Stimulated activated CD4-positive, alpha-beta T cell treated with anti-CD3 and anti-CD28 coated beads, Interleukin-2, amount 100 ng/mL, for 48 hours (primary cell): ENCODE results near the gene FAM118B.
"Not testable (repeated sequence)": the region's sequence is repeated elsewhere in the genome, so short reads cannot be mapped to it uniquely, and the experiment has no call there.

Experiments
- DNase-seq, 2 donors: peaks; one replicate each; pipeline ENCODE4 v3.0.0-alpha.2; 2020

FAM118B gene

DNA sequence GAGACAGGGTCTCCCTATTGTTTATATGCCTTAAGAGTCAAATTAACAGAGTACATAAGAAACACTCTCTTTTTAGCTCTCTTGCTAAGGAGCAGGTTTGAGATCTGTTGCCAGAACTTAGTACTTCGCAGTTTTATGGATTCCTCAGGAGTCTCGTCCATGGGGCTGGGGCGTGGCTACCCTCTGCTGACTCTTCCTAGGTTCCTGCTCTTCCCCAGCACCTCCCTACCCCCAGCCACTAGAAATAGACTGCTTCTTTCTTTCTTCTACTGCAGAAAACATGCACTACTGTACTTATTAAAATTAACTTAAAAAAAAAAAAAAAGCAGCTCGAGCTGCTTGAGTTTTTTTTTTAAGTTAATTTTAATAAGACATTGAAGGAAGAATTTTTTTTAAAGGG is 8.0 kb downstream of the FAM118B start:
- no peak for DNase-seq

GRCh38 chr11:126224647-126225294 is 13.2 kb downstream of the FAM118B start:
- no peak for DNase-seq

DNA sequence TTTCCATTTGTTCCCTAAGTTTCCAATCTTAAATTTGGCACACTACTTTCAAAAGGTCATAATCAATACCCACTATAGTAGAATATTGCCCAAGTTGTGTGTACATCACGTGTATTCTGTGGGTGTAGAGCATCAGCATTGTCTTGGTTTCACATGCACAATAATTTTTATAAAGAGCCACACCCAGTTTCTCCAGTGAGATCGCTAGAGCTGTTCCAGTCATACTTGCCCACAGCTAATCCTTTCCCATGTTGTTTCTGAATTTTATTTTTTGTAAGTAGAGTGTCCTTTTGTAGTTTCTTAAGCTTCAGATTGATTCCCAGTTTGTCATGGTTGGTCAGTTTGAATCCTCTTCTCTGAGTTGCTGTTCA is 13.7 kb downstream of the FAM118B start:
- DNase-seq, result no peak

- DNase-seq, result no peak
These were observed 14.9 kb downstream of the FAM118B start for GRCh38 chr11:126226334-126227084.

DNA sequence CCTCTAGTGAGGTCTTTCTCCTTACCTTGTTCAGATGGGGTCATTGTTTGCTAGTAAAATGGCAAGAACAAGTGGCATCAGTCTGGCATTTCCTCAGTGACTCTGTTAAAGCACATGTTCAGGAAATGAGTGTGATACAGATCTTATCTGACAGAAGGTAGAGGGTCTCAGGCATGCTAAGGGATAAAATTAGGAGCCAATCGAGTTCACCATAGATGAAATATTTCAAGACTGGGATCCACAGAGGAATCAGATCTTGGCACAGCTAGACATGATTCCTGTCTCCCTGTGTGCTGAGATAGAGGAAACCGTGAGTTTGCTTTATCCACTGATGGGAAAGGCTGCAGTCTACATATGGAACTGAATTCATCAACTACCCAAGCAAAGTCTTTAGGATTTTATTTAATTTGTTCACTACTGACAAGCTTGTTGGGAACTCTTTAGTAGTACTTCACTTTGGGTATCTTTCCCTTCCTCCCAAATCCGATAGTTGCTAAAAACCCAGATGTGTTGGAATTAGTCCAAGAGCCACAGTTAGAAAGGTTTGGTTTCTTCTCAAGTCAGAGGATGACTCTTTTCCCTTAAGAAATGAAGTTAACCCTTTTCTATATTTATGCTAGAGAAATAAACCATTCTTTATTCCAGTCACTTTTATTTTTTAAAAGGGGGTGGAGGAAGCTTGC is 18.4 kb downstream of the FAM118B start:
- DNase-seq, result no peak

GRCh38 chr11:126231725-126232459 is 20.3 kb downstream of the FAM118B start:
- DNase-seq, result no peak

DNA sequence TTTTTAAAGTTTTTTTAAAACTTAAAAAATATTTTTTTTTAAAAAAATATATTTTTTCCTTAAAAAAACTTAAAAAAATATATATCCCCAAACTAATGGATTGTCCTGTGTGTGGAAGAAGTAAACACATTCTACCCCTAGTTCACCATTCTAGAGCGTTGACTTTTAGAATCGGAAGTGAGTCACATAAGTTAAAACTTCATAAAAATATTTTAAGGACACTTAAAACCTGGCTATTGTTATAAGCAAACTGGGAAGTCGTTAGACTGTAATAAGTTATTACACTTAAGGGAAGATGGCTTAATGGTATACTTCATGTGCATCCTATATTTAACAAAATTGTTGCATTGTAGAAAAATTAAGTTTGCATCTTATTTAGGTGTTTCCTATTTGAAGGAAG is 21.1 kb downstream of the FAM118B start:
- DNase-seq, result no peak

DNA sequence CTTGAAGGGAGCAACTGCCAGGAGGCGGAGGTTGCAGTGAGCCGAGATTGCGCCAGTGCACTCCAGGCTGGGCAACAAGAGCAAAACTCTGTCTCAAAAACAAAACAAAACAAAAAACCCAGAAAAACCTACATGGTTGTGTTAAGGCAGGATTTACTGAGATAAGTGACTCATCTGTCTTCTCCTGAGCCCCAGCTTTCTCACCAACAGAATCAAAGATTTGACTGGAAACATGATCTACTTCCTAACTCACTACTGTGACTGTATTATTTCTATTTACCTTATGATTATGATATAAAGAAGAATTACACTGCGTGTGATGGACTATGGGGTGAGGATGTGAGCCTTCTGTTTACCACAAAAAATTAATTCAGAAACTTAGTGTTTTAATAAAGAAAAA is 21.8 kb downstream of the FAM118B start:
- DNase-seq, result no peak

DNA sequence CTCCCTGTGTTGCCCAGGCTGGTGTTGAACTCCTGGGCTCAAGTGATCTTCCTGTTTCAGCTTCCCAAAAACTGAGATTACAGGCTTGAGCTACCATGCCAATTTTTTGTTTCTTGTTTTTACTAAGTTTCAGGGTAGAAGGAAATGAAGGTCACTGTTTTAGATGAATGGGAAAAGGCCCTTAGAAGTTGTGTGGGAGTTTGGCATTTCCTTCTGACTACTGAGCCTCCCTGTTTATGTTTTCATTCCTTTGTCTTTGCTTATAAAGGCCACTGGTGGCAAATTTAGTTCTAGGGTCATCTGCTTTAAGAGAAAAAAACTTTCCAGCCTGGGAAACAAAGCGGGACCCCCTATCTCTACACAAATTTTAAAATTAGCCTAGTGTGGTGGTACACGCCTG is 35.1 kb downstream of the FAM118B start:
- no peak for DNase-seq

DNA sequence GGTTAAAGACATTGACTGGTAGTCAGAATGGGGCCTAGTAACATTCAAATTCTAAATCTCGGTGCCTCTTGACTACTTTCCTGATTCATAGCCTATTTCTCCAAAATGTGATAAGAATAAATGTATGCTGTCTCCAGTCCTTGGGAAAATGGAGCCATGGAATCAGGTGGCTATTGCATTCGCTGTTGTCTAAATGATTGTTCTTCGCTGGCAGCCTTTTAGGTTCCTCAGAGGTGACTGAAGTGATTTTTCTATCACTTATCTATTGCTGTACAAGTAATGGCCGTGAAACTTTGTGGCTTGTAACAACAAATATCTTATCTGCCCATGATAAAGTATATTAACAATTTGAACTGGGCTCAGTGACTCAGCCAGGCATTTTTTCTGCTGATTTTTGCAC is 41.7 kb downstream of the FAM118B start:
- no peak for DNase-seq

DNA sequence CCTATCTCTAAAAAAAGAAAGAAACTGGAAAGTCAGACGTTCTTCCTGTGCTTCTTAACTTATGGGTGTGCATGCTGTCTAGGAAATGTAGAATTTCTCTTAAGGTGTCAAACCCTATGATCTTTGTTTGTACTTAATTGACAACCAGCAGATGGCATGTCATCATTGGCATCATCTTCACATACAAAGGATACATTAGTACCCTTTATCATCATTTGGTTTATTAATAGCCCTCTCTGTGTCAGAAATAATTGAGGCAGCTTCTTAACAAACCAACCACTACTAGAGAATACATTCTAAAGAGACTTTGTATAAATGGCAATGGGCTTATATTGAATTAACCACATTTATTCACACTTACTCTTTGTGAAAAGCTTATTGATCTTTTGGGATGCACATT is 43.2 kb downstream of the FAM118B start:
- no peak for DNase-seq

GRCh38 chr11:126255507-126255906 is 43.9 kb downstream of the FAM118B start:
- DNase-seq, result not testable (repeated sequence)

DNA sequence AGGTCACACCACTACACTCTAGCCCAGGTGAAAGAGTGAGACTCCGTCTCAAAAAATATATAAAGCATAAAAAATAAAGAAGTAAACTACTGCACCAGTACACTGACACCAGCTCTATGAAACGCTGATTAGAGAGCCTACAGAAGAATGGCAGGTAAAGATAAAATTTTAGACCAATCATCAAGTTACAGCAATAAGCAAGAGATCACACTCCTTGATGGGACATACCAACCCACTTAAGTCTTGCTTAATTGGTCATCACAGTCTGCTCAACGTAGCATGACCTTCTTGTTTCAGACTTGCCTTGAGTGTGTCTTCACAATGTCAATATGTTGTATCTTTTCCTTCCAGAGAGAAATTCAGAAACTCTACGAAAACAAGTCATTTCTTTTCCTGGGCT is 44.6 kb downstream of the FAM118B start:
- no peak for DNase-seq

GRCh38 chr11:126257144-126257543 is 45.6 kb downstream of the FAM118B start:
- DNase-seq, result no peak

- DNase-seq, result no peak
These were observed 46.2 kb downstream of the FAM118B start for GRCh38 chr11:126257764-126258163.

- no peak for DNase-seq
These were observed 50.6 kb downstream of the FAM118B start for GRCh38 chr11:126262216-126262615.

- DNase-seq, result no peak
These were observed 51.9 kb downstream of the FAM118B start for GRCh38 chr11:126263489-126263888.

GRCh38 chr11:126265811-126266210 is 54.2 kb downstream of the FAM118B start:
- DNase-seq, result no peak

DNA sequence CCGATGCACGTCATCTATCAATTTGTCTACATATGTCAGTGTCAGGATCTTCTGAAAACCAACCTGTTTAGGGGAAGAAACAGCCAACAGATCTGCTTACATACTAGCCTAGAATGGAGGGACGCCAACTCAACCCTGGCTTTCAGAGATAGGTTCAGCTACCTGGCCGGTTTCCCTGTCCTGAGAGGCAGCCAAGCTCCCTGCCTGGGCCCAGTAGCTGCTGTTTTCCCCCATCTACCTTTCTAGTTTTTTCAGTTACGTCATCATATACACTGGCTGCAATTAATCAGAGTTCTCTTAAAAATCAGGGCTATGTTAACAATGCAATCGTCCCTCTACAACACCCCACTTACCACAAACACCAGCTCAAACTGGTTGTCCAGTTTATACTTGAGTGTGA is 56.1 kb downstream of the FAM118B start:
- DNase-seq, result no peak

DNA sequence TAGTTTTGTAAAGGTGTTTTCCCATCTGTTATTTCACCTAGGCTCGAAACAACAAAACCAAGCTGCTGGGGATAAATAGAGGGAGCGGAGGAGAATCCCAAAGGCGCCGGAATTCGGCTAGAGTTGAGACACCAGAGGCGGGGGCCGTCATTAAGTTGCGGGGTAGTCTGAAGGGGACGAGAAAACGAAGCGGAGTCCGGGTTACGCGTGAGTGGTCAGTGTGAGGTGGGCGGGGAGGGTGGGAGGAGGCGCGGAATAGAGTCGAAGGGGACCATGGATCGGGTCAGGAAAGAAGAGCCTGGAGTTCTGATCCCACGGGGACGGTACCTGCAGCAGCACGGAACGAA is 56.8 kb downstream of the FAM118B start:
- DNase-seq, result no peak

DNA sequence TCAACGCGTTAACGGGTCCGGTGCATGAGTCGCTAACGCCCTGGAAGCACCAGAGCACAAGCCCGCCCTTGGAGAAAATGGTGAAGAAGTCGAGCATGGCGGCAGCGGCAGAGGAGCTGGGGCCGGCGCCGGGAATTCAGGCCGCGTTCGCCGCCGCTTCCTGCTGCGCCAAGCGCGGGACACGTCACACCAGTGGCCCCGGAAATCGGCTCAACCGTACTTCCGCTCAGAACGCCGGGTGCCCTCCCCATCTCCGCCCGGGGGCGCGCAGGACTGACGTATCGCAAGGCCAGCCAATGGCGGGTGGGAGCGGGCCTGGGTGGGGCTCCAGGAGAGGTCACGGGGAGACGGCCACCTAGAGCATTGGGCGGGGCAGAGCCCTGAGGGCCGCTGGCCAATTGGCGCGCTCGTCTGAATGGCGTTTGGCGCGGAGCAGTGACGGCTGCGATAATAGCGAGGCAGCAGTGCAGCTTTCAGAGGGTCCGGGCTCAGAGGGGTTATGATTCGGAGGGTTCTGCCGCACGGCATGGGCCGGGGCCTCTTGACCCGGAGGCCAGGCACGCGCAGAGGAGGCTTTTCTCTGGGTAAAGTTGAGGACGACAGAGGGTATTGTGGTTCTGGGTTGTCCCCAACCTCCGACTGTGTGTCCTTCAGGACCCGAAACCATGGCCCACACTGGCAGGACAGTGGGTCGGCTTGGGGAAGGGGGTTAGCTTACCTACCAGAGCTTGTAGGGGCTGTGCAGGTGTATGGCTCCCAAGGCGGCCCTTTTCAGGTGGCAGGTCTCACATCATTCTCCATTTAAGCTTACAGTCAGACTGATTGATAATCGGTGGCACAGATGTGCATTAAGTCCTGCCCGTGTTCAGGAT is 57.4 kb downstream of the FAM118B start, which contains the start of the genes FOXRED1 and SRPRA:
Gene FOXRED1, plus strand, starts transcription at position 447 of the 872 bp plus-strand sequence. Its CDS starts 53 bp downstream, at position 500.
Gene SRPRA, minus strand, starts transcription at position 188 of the 872 bp plus-strand sequence. Its CDS starts 91 bp downstream, at position 97.
- DNase-seq, result peak; percentile 98

- DNase-seq, result no peak
These were observed 65.7 kb downstream of the FAM118B start for GRCh38 chr11:126277322-126277721.
